HG02870 (cell line): ENCODE data around the gene CLASP1.

Source experiments
- ATAC-seq: cut with Tn5 transposase; IDR thresholded peaks from one replicate; pipeline ENCODE4 v1.9.1; 2021; ENCODE audit warnings: mild to moderate bottlenecking, moderate library complexity; ENCODE audit not compliant: unreplicated experiment

CLASP1 gene

GRCh38 chr2:121550669-121551068 is 98.6 kb downstream of the CLASP1 start:
- no peak for ATAC-seq

GRCh38 chr2:121547646-121548045 is 101.6 kb downstream of the CLASP1 start:
- no peak for ATAC-seq

GRCh38 chr2:121545913-121546312 is 103.3 kb downstream of the CLASP1 start:
- ATAC-seq: no peak

GRCh38 chr2:121545257-121545656 is 104.0 kb downstream of the CLASP1 start:
- no peak for ATAC-seq

- ATAC-seq: no peak
These were observed 107.8 kb downstream of the CLASP1 start for GRCh38 chr2:121541495-121541894.

- ATAC-seq: no peak
These were observed 109.4 kb downstream of the CLASP1 start for GRCh38 chr2:121539750-121540469.

- no peak for ATAC-seq
These were observed 112.3 kb downstream of the CLASP1 start for GRCh38 chr2:121536850-121537557.

GRCh38 chr2:121536347-121536746 is 112.9 kb downstream of the CLASP1 start:
- no peak for ATAC-seq

GRCh38 chr2:121534007-121534406 is 115.3 kb downstream of the CLASP1 start:
- no peak for ATAC-seq

- no peak for ATAC-seq
These were observed 116.4 kb downstream of the CLASP1 start for GRCh38 chr2:121532894-121533293.

- ATAC-seq: no peak
These were observed 116.9 kb downstream of the CLASP1 start for GRCh38 chr2:121532347-121532766.

GRCh38 chr2:121530212-121530705 is 119.0 kb downstream of the CLASP1 start:
- ATAC-seq: peak; percentile 47

GRCh38 chr2:121529439-121530211 is 119.6 kb downstream of the CLASP1 start:
- peak; percentile 5 for ATAC-seq

- no peak for ATAC-seq
These were observed 122.1 kb downstream of the CLASP1 start for GRCh38 chr2:121527009-121527682.

GRCh38 chr2:121524685-121525425 is 124.4 kb downstream of the CLASP1 start:
- ATAC-seq: no peak

GRCh38 chr2:121521359-121521758 is 127.9 kb downstream of the CLASP1 start:
- no peak for ATAC-seq

- ATAC-seq: no peak
These were observed 128.6 kb downstream of the CLASP1 start for GRCh38 chr2:121520641-121520994.

- ATAC-seq: no peak
These were observed 129.3 kb downstream of the CLASP1 start for GRCh38 chr2:121519732-121520640.

GRCh38 chr2:121519153-121519552 is 130.1 kb downstream of the CLASP1 start:
- no peak for ATAC-seq
